ENCODE results near the gene CDC42EP4.
"Not testable (repeated sequence)": the region's sequence is repeated elsewhere in the genome, so short reads cannot be mapped to it uniquely, and the experiment has no call there.

The CDC42EP4 gene

DNA sequence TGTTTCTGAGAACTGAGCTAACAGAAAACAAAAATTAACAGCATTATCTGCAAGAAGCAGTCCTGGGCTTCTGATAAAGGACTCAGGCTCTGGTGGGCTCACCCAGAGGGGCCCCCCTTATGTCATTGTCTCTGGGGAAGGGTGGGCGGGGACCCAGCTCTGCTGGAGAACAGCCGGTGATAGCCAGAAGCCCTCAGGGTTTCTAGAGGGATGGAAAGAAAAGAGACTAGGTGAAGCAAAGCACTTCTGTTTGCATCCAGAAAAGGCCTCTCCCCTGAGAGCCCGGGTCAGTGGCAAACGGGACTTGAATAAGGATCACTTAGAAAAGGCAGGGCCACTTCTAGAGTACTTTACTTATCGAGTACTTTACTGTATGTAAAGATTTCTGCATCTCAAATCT lies 7.0 kb upstream of the CDC42EP4 start:
- DNase-seq, result no peak

DNA sequence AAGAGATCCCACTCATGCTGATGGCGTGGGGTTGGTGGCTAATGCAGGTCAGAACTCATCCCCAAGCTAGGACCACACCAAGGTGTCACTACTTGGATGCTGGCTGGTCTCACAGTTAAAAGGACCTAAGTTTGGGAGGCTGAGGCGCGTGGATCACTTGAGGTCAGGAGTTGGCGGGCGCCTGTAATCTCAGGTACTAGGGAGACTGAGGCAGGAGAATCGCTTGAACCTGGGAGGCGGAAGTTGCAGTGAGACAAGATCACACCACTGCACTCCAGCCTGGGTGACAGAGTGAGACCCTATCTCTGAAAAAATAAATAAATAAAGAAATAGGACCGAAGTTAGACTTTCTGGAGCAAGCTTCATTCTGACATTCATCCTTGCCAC lies 6.6 kb upstream of the CDC42EP4 start:
- no peak for DNase-seq

DNA sequence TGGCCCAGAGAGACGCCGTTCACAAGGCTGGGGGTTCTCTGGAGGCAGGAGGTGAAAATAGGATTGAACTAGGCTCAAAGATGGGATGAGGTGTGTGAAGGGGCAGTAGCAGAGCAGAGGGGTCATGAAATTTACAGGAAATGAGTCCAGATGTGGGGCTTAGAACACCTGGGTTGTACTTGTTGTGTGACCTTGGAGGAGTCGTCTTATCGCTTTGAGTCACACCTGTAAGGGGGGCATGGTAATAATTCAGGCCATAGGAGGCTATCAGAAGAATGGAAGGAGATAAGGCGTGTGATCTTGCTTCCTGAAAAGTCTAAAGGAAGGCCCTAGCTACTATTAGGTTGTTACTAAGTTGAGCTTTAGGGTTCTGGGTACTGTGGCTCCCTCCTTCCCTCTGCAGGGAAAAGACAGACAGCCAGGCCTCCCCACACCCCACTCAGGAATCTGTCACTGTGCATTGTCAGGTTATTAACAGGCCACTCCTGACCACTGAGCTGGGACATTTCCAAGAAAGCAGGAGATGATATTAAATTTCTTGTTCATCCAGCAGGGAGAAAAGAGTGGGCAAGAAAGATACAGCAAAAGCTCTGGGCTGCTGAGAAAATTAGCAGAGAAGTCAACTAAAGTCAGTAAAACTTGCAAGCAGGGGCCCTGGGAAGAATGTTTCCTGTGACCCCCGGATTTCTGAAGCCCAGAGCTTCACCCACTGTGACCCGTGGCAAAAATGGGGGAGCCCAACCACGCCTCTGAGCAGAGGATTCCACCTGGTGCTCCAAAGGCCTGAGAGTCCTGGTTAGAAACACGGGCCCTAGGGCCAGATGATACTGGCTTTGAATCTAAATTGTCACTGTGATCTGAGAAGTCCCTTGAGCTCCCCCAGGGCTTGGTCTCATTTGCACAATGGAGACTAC lies 6.0 kb upstream of the CDC42EP4 start:
- no peak for DNase-seq

DNA sequence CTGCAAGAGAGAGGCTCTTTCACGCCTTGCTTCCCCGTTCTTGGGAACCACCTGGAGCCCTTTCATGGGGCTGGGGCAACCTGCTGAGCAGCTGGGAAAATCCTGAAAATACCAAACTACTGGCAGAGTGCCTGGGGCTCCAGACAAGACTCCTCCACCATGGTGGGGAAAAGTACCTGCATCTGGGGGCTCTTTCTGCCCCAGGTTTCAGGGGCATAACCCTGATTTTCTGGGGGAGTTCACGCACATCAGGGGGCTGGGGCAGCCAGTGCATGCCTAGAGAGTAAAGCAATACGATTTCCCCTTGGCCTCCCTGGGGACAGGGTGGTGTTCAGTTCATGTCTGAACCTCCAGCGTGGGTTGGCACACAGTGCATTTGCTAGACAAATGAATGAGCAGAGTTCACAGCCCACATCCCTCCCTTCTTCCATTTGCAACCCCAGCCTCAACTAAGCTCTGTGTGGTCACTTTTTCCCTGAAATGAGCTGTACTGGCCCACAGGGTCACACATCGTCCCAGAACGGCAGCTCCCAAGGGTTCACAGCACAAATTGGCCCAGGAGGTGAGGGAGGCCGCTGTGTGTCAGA lies 5.2 kb upstream of the CDC42EP4 start:
- no peak for DNase-seq

DNA sequence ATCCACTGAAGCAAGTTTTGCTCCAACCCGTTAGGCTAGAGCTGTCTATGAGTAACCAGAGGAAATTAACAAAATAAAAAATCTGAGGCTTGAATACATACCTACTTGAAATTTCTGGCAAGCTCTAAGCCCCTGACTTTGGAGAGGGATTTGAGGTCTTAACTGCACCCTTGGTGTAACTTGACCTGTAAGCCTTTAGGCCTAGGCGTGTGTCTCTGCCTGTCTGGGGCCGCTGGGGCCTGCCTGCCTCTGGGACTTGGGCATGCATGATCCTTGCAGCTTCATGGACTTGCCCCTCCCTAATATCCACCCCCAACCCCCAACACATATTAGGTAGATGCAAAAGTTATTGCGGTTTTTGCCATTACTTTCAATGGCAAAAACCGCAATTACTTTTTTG lies 3.7 kb upstream of the CDC42EP4 start:
- no peak for DNase-seq

DNA sequence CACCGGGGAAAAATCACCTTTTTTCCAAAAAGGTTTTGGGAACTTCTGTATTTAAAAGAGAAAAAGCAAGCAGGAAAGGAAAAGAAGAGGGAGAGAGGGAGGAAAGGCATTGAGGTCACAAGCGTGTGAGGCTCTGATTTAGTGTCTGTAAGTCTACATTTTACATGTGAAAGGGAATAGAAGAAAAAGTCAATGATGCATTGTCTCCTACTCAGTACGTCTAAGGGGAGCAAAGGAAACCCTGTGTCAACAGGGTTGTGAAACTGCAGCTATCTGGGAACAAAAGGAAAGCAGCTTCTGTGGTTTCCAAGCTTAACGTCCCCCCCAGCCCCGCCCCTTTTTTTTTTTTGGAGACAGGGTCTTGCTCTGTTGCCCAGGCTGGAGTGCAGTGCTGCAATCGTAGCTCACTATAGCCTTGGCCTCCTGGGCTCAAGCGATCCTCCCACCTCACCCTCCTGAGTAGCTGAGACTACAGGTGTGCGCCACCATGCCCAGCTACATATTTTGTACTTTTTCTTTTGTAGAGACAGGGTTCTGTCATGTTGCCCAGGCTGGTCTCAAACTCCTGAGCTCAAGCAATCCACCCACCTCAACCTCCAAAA lies 1.8 kb upstream of the CDC42EP4 start:
- DNase-seq, result no peak

DNA sequence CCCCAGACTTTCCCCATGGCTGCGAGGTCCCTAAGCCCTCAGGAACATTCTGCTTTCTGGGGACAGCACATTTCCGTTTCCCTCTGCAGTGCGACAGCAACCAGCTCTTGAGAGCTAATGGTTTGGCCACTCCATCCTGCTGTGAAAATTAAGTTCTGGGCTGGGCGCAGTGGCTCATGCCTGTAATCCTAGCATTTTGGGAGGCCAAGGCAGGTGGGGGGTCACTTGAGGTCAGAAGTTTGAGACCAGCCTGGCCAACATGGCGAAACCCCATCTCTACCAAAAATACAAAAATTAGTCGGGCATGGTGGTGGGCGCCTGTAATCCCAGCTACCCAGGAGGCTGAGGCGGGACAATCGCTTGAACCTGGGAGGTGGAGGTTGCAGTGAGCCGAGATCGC lies 1.1 kb upstream of the CDC42EP4 start:
- DNase-seq, result not testable (repeated sequence)

DNA sequence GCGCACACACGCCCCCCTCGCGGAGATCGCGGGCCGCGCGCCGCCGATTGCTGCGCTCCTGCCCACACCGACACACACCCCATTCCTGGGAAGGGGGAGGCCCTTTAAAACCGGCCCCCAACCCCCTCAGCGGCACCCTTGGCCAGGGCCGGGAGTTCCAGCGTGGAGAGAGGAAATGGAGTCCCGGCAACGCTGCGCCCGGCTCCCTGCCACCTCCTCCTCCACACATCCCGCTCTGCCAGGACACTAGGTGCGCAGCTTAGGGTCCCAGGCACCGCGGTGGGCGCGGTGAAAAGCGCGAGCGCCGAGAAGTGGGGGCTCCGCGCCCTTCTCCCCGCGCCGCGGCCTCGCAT lies 397 bp downstream of the CDC42EP4 start:
- DNase-seq, result peak in 1 of 4 experiments; percentile 22

DNA sequence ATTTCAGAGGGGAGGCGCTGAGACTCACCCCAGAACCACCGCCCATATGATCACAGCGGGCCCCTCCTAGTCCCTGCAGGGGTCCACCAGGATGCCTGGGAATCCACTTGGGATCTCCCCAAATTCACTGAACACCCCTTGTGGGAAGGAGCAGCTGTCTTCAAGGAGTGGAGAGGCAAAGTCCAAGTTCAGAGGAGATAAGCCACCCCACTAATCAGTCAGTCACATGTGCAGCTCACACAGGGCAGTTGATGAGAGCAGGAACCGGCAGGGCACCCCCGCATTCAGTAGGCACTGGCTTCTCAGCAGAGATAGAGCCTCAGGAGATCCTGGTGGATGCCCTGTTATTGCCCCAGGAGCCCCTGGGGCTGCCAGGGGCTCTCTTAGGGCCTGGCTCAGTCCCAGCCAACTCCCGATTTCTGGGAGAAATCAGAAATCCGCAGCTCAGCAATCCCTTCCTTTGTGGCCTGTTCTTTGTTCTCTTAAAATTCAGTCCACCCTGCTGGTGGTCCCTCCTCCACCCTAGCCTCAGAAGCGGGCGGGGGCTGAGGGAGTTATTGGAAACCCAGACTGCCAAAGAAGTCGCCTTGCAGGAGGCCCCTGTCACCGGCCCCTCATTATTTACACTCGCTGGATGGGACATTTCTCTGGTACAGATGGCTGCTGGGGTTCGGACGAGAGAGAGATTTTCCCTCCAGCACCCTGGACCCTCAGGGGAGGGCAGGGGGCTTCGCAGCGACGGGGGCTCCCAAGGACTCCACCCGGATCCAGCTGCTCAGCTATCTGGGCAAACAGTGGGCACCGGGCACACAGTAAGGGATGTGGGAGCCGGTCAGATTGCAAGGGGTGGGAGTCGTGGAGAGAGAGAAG lies 1.8 kb downstream of the CDC42EP4 start:
- DNase-seq, result peak; percentile 30 to 54 (median 50)

DNA sequence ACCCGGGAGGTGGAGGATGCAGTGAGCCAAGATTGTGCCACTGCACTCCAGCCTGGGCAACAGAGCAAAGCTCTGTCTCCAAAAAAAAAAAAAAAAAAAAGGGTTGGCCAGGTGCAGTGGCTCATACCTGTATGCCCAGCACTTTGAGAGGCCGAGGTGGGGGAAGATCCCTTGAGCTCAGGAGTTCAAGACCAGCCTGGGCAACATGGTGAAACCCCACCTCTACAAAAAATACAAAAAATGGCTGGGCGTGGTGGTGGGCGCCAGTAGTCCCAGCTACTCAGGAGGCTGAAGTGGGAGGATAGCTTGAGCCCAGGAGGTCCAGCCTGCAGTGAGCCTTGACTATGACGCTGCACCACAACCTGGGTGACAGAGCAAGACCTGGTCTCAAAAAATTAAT lies 2.8 kb downstream of the CDC42EP4 start:
- not testable (repeated sequence) for DNase-seq

DNA sequence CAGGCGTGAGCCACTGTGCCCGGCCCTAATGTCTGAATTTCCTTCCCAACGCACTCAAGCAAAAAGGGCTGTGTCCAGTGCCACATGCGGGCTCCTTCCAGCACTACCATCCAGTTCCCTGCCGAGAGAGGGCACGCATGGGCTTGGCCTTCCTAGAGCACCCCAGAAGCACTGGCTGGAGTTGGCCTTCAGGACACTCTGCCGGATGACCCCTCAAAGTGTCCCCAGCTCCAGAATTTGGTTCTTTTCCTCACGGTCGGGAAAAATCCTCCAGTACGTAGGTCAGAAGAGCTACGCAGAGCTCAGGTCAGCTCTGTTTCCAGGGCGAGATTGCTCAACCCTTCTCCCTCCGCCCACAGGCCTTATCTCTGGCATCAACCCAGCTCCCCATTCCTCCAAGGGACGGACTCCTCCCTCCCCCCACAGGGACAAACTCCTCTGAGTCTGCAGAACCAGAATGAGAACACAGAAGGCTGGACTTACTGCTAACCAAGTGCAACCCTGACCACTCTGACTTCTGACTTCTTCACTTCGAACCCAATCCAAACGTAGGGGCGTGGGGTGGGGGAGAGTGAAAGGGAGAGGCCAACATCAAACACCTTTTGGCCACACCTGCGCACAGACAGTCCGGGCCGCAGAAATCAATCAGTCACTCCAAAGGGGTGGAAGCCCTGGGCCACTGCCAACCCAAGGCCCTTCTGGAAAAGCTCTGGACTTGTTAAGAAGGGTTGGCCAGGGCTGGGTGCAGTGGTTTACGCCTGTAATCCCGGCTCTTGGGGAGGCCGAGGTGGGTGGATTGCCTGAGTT lies 3.6 kb downstream of the CDC42EP4 start:
- peak; percentile 52 to 78 (median 62) for DNase-seq

DNA sequence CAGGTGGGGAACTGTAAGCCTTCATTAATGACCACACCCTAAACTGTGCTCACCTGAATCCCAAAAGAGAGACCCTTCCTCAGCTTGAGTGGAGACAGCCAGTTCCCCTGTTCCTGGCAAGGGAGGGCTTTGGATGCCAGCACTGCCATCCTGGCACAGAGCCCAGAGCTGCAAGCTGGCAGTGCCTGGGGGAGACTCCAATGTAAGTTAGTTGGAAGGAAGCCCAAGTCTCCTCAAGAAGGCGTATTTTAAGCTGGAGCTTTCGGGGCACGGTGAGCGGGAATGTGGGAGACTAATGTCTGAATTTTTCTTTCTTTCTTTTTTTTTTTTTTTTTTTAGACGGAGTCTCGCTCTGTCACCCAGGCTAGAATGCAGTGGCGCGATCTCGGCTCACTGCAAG lies 4.7 kb downstream of the CDC42EP4 start:
- DNase-seq, result no peak

DNA sequence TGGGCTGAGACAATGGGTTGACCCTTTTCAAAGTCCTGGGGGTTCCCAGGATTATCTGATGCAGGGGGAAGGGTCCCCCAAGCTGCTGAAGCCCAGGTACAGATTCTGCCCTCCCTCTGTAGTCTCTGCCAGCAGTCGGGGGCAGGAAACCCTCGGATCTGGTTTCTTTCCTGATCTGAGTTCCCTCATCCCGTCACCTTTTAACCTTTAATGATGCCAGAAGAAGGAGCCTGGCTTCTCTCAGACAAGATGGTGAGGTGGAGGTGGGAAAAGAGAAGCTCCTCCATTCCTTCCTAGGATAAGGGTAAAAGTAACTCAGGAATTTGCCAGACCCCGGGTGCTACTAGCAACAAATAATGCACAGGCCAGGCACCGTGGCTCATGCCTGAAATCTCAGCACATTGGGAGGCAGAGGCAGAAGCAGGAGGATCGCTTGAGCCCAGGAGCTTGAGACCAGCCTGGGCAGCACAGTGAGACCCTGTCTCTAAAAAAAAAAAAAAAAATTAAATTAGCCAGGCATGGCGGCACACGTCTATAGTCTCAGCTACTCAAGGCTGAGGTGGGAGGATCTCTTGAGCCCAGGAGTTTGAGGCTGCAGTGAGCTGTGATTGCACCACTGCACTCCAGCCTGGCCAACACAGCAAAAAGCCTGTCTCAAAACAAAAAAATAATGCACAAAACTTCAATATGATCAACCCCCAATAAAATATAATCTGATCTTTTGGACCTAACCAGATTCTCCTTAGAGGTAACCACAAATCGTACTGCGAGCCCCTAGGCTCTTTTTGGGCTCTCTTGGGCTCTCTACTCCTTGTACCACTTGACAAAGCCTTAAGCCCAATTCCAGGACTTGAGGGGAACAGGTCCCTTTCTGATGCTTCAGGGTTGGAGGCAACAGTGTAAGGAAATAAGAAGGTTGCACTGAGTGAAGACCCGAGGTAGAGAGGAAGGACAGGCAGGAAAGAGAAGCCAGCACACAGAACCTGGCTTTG lies 5.7 kb downstream of the CDC42EP4 start:
- DNase-seq, result no peak

DNA sequence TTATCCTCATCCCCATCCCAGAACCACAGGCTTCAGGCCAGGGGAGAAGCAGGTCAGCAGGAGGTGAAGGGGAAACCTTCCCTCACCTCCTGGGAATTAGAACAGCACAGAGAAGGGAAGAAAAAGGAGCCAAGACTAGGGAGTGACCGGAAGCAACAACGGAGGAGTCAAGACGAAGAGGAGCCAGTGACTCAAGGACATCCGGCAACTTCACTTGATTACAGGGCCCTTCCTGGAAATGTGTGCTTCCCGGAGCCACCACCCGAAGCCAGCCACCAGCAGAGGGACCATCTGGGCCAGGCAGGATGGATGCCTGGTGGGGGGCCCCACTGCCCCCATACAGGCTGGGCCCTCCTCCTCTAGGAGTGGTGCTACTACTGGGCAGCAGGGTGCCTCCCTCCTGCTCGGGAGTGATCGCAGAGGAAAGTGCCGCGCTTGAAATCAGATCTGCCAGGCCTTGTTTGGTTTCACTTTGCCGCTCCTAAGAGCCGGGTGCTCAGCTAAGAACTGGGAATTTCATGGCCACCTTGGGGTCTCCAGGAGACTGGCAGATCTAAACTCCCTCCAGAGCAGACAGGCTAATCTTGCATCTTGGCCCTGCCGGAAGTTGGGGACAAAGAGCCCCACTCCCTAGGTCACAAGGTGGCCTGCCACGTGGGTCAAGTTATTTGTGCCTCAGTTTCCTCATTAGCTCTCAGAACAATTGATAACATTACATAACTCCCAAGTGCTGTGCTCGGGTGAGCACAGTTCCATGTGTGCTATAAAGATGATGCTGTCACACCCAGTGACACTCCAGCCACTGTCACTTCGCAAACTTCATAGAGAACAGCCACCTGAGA lies 6.6 kb downstream of the CDC42EP4 start:
- DNase-seq, result peak; percentile 38 to 63 (median 54)

DNA sequence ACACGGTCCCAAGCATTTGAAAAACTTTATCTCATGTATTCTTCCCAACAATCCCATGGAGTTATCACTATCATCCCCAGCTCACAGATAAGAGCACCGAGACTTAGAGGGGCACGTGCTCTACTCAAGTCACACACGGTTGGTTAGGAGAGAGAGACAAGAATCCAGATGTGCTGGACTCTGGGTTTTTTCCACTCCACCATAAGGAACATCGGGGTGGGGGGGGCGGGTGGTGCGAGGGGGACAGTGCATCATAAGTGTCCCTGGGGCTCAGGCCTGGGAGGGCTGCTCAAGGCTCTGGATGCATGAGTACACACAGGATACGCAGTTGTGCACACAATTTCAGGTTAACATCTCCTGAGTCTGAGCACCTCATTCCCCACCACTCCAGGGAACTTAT lies 7.4 kb downstream of the CDC42EP4 start:
- DNase-seq, result no peak

DNA sequence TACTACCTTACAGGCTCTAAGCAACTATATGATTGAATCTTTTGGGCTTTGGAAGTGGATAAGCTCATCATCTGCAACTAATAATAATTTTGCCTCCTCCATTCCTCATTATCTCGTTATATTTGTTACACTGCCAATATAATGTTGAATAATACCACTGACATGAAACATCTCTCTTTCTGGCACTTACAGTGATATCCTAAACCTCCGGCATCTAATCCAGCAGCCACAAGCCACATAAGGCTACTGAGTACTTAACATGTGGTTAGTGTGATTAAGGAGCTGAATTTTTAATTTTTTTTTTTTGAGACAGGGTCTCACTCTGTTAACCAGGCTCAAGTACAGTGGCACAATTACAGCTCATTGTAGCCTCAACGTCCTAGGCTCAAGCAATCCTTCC lies 9.6 kb downstream of the CDC42EP4 start:
- no peak for DNase-seq

DNA sequence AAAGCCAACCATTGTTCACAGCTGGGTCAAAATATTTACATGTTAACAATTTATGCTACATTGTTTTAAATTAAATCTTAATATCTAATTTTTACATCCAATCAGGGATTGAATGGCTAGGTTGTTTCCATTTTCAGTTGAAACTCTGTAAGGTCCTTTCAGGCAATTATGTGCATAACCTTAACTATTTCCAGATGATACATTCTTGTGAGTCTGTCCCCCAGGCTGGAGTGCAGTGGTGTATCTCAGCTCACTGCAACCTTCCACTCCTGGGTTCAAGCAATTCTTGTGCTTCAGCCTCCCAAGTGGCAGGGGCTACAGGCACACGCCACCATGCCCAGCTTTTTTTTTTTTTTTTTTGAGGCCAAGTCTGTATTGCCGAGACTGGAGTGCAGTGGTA lies 10.4 kb downstream of the CDC42EP4 start:
- no peak for DNase-seq

DNA sequence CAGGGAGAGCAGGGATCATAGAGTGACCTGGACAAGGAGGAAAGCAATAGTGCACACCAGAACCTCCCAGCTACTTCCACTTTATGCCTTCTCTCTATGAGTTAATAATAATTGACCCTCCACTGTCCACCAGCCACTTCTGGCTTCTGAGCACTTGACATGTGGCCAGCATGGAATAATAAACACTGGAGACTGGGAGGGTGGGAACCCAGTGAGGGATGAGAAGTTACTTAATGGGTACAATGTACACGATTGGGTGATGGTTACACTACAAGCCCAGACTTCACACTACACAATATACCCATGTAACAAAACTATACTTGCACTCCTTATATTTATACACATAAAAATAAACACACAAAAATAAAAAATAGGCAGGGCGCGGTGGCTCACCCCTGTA lies 11.4 kb downstream of the CDC42EP4 start:
- no peak for DNase-seq

DNA sequence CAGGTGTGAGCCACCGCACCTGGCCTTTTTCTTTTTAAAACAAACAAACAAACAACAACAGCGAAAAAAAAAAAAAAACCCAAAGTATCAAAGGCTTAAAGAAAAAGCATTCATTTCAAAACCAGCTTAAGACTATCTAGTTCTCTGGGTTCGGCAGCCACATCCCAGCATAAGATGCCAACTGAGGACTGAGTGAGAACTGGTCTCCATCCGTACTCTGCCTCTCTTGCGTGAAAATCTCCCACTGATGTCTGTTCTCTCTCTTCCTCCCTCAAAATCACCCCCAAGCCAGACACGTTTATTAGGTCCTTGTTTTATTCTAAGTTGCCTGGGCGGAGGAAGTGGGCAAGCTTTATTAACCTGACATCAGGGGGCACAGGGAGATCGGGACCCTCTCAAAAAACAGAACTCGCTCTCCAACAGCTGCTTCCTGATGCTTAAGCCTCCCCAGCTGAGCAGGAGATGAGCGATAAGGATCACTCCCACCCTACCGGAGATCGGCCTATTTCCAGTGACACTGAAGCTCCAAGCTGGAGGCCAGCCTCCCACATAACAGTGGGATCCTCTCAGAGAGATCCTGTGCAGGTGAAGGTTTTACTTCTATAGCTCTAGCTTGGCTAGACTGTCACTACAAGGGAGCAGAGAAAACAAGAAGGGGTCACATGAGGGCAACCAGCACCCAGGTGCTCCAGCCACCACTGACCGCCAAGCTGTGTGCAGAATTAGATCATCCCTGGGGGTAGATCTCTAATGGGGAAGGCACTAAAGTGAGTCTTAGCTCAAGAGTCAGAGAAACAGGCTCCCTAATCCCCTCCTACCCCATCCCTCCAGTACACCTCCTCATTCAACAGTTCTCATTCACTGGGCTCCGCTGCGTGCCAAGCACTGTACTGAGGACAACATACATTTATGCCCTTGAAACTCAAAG lies 13.6 kb downstream of the CDC42EP4 start:
- DNase-seq, result peak in 3 of 4 experiments; percentile 55 to 71 (median 66)
